Jurkat, Clone E6-1 (cell line): ENCODE results near the gene MYH11.
"Not testable (repeated sequence)": the region's sequence is repeated elsewhere in the genome, so short reads cannot be mapped to it uniquely, and the experiment has no call there.

ENCODE experiments used
- DNase-seq: peaks from one replicate; pipeline ENCODE4 v3.0.0-alpha.2; 2011; ENCODE audit warnings: low read depth, low spot score
- H3K4me3 ChIP-seq: 2 replicates; pipeline ENCODE4 v1.5.1; 2011; ENCODE audit warnings: mild to moderate bottlenecking, low read length, control low read depth, moderate library complexity

The MYH11 gene

GRCh38 chr16:15880434-15881308, 23.8 kb upstream of the MYH11 start:
- no peak overlapping the region for H3K4me3 ChIP-seq
- DNase-seq = no peak

DNA sequence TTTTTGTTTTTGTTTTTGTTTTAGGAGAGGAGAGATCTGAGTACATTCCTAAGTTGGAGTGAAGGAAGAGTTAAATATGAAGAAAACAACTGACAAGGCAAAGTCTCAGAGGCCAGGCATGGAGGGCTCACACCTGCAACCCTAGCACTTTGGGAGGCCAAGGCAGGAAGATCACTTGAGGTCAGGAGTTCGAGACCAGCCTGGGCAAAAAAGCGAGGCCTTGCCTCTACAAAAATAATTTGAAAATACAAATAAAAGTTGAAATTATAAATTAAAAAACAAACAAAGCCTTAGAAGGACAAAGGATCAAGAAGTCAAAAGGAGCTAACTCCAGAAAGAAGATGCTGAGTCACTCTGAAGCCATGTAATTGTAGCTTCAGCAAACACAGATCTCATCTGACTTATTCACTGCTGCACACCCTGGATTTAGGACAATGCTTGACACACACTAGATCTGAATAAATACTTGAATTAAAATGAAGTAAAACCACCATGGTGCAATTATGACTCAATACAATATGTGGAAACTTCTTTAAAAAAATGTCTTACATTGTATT, 22.5 kb upstream of the MYH11 start:
- no peak overlapping the region for H3K4me3 ChIP-seq
- DNase-seq = no peak

DNA sequence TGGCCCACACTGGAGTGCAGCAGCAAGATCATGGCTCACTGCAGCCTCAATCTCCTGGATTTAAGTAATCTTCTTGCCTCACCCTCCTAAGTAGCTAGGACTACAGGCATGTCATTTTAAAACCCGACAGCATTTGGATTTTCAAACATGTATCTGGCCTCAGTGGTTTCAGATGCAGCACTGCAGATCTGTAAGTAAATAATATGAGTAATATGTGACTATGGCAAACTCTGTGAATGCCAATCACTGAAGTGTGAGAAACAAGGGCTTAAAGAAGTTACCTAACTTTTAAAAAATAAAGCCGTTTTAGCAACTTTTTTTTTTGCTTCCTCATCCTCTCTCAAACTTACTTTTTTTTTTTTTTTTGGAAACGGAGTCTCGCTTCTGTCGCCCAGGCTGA, 19.7 kb upstream of the MYH11 start:
- no peak overlapping the region for H3K4me3 ChIP-seq
- DNase-seq = no peak

DNA sequence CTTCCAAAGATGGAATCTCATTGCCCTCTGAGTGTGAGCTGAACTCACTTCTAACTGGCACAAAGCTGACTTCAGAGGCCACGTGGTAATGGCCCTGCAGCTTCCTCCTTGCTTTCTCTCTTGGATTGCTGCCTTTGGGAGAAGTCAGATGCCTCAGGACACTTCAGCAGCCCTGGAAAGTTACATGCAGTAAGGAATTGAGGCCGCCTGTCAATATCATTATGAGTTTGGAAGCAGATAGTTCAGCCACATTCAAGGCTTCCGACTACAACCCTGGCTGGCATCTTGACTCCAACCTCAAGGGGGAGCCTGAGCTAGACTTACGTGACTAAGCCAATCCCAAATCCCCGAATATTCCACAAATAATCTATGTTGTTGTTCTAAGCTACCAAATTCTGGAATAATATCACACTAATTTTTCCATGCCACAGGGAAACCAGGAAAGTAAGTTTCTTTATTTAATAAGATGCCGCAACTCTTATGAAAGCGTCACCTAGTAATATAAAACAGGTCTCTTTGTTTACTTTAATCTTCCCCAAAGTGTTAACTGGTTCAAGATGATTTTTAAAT, 18.0 kb upstream of the MYH11 start:
- DNase-seq = peak; percentile 16
- H3K4me3 ChIP-seq = no peak overlapping the region

DNA sequence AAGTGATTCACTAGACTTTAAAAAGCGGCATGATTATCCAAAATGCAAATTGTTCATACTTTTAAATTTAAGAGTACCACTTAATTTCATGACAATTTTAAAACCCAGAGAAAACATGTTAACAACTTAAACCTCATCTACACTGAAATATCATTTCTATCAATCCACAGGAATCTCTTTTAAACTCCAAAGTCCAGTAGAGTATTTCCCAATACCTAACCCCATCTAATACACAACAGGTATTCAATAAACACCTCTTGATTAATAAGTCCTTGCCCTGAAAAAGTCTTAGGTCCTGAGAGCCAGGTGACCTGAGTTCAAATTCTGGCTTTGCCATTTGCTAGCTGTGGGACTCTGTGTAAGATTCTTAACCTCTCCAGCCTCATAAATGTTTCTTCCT, 16.9 kb upstream of the MYH11 start:
- no peak for DNase-seq
- H3K4me3 ChIP-seq = no peak overlapping the region

DNA sequence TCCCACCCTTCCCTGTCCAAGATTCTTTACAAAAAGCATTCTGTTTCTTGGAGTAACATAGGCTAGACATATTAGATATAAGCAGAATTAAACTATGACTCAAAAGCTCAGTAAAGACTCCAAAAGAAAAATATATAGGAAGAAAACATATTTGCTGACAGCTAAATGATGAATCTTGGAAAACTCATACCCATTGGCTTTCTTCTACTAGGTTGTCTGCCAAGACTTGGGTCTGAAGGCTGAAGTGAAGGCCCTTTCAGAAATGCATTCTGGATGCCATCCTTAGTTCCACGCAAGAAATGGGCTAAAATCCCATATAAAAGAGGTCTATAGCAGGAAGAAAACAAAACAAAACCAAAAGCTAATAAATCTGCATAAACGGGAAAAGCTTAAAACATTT, 16.5 kb upstream of the MYH11 start:
- no peak overlapping the region for H3K4me3 ChIP-seq
- DNase-seq = no peak

DNA sequence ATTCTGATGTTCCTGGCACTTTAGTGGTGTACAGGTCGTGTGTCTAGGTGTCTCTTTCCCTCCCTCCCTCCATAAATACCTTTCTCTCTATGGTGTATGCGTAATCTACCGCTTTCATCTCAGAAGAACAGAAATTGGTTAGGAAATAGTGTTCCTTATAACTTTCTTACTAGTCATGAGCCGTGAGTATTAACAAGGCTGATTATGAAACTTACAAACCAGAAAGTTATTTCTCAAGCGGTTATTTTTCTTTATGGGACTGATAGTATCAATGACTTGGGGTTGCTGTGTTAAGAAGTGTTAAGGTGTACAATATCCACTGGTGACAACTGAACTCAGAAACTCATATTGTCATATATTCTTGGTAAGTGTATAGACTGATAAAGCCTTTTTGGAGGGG, 13.2 kb upstream of the MYH11 start:
- H3K4me3 ChIP-seq = no peak overlapping the region
- DNase-seq = no peak

- H3K4me3 ChIP-seq = no peak overlapping the region
- no peak for DNase-seq
Observed at GRCh38 chr16:15866451-15866850, 9.6 kb upstream of the MYH11 start.

- H3K4me3 ChIP-seq = no peak overlapping the region
- DNase-seq = no peak
Observed at GRCh38 chr16:15865742-15866141, 8.9 kb upstream of the MYH11 start.

- H3K4me3 ChIP-seq = no peak overlapping the region
- DNase-seq = no peak
Observed at GRCh38 chr16:15864939-15865338, 8.1 kb upstream of the MYH11 start.

DNA sequence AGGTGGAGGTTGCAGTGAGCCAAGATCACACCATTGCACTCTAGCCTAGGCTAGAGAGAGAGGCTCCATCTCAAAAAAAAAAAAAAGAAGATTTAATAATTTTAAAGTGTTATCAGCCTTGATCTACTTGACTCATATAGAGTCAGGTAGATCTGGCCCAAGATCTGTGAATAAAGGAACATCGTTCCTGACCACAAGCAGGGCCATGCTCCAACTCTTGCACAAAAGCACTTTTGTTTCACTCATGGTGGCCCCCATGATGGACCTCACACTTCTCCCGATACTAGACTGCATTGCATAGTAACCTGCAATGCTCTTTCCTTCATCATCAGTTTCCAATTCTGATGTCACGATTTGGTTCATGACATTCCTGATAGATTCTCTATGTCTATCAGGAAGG, 5.2 kb upstream of the MYH11 start:
- no peak for DNase-seq
- no peak overlapping the region for H3K4me3 ChIP-seq

DNA sequence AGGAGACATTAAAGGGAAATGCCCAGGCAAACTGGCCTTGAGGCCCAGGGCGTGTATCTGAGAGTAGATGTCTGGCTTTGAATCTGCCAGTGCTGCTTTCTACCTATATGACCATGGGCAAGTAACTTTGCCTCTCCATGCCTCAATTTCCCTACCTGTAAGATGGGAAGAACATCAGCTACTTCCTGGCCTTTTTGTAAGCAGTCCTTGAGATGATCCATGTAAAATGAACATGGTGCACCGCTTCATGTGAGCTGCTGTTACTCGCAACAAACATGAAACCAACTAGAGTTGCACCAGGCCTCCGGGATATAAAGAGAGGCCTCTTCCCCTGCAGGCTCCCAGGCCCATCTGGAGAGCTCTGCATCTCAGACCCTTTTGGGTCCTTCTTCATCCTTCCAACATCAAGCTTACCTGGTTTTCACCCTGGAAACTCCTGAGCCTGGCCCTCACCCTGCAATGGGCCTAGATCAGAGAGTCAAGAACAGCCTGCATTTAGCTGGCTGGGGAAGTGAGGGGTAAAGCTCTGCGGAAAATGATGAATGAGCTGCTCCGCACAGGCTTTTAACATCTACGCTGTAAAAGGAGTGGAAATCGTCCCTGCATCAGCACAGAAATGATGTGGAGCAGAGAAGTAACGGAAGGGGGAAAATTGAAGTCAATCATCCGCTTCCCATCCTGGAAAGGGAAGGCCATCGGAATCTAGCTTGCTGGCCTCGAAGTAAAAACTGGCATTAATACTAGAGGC, 2.3 kb upstream of the MYH11 start:
- H3K4me3 ChIP-seq = no peak overlapping the region
- DNase-seq = no peak

- H3K4me3 ChIP-seq = no peak overlapping the region
- DNase-seq = no peak
Observed at GRCh38 chr16:15857724-15858560, 1.1 kb upstream of the MYH11 start.

GRCh38 chr16:15856182-15856581, 646 bp downstream of the MYH11 start:
- DNase-seq = no peak
- H3K4me3 ChIP-seq = no peak overlapping the region

- no peak for DNase-seq
- no peak overlapping the region for H3K4me3 ChIP-seq
Observed at GRCh38 chr16:15855704-15856003, 1.2 kb downstream of the MYH11 start.

DNA sequence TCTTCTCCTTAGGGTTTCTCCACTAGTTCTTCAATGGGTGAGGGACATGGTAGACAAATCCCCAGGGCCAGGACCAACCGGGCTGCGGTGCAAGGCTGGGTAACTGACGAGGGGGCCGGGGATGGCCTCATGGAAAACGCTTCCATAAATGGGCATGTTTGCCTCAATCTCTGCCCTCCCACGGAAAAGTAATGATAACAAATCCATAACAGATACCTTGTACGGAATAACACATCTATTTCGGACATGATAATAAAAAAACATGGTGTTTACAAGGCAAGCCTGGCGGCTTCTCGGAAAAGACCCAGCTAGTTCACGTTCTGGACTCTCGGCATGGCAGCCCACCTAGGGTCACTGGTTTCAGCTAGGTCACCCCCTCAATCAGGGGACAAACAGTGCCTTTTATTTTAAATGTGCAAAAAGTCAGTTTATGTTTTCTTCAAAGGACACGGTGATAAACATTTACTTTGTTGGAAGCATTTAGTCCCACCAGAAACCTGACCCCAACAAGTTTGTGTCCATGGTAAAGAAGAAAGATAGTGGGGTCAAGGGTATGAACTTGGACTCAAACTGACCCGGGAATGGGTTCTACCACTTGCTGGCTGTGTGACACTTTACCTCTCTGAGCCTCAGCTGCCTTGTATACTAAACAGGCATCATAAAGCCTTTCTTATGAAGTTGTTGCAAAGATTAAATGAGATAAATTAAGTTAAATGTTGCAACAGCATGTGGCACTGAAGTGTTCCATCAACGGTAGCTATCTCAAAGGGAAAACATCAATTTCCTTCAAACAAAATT, 1.7 kb downstream of the MYH11 start:
- no peak overlapping the region for H3K4me3 ChIP-seq
- no peak for DNase-seq

GRCh38 chr16:15854061-15854460, 2.8 kb downstream of the MYH11 start:
- H3K4me3 ChIP-seq = no peak overlapping the region
- no peak for DNase-seq

DNA sequence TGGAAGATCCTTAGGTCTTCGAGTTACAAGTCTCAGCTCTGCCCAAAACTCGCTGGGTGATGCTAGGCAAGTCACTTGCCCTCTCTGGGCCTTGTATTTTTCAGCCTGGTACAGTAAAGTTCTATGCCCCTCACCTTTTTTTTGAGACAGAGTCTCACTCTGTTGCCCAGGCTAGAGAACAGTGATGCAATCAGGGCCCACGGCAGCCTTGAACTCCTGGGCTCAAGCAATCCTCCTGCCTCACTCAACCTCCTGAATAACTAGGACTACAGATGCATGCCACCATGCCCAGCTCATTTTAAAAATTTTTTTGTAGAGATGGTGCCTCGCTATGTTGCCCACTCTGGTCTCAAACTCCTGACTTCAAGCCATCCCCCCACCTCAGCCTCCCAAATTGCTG, 3.8 kb downstream of the MYH11 start:
- DNase-seq = no peak
- no peak overlapping the region for H3K4me3 ChIP-seq

GRCh38 chr16:15850555-15850954, 6.3 kb downstream of the MYH11 start:
- DNase-seq, H3K4me3 ChIP-seq: not testable (repeated sequence)
